ENCODE data around the gene MS4A1. TPM values are rescaled to one million over a fixed set of nuclear protein-coding genes. Genes with fewer than 3 reads are reported as not detected.

The MS4A1 gene
- total RNA-seq, 1 experiment from 2014 or later, result not detected

GRCh38 chr11:60433401-60433800, 22.2 kb upstream of the MS4A1 start:
- H2BK120ac ChIP-seq (ENCODE audit: low read depth, low read length, poor library complexity, severe bottlenecking), result no peak overlapping the region
- H2BK15ac ChIP-seq (ENCODE audit: low read depth, low read length), result no peak overlapping the region
- Mint-ChIP-seq H3K4me3 (no peak overlapping the region), H3K27ac (no peak overlapping the region; a peak in 1 of 7 replicates), H3K9me3 (peaks cover 0 to 4% of the 10 kb centered on the region in 2 experiments; a peak in 1 of 5 replicates), H3K36me3 (ENCODE audit: insufficient read depth in 1 of 3, low read depth in 3 of 3) (peaks cover 0 to 5% (median 0%) of the 10 kb centered on the region in 3 experiments; a peak in 1 of 7 replicates), H3K4me1 (peaks cover 0 to 4% of the 10 kb centered on the region in 2 experiments; a peak in 2 of 4 replicates), H3K27me3 (ENCODE audit: low read depth) (peaks cover 5% of the 10 kb centered on the region)
- no peak overlapping the region for H2BK5ac ChIP-seq (ENCODE audit: insufficient read length, low read length)
- no peak overlapping the region for H3K18ac ChIP-seq (ENCODE audit: insufficient read length, low read depth, low read length)
- H4K5ac ChIP-seq (ENCODE audit: insufficient read length, low read depth, low read length), result no peak overlapping the region
- H3K9me3 ChIP-seq (ENCODE audit: control insufficient read depth, low read depth, low read length), result no peaks in the 10 kb centered on the region
- no peak overlapping the region for H3K4ac ChIP-seq (ENCODE audit: low read depth, low read length)
- H3K4me1 ChIP-seq (ENCODE audit: insufficient read depth, low read length), result no peaks in the 10 kb centered on the region
- TF ChIP-seq, protein P1, sequence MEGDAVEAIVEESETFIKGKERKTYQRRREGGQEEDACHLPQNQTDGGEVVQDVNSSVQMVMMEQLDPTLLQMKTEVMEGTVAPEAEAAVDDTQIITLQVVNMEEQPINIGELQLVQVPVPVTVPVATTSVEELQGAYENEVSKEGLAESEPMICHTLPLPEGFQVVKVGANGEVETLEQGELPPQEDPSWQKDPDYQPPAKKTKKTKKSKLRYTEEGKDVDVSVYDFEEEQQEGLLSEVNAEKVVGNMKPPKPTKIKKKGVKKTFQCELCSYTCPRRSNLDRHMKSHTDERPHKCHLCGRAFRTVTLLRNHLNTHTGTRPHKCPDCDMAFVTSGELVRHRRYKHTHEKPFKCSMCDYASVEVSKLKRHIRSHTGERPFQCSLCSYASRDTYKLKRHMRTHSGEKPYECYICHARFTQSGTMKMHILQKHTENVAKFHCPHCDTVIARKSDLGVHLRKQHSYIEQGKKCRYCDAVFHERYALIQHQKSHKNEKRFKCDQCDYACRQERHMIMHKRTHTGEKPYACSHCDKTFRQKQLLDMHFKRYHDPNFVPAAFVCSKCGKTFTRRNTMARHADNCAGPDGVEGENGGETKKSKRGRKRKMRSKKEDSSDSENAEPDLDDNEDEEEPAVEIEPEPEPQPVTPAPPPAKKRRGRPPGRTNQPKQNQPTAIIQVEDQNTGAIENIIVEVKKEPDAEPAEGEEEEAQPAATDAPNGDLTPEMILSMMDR (conservative IDR thresholded peaks at IDR 0.05), result no peak
- H4K20me1 ChIP-seq (ENCODE audit: control insufficient read depth, insufficient read depth, insufficient read length), result no peaks in the 10 kb centered on the region
- H3K23ac ChIP-seq (ENCODE audit: insufficient read length, low read depth, low read length), result no peak overlapping the region
- H2BK20ac ChIP-seq (ENCODE audit: low read depth, low read length, poor library complexity, severe bottlenecking), result no peak overlapping the region
- no peaks in the 10 kb centered on the region for H3K23me2 ChIP-seq (ENCODE audit: insufficient read length, low read depth, low read length, poor library complexity, severe bottlenecking)
- H3K56ac ChIP-seq (ENCODE audit: insufficient read length, low read depth, low read length), result no peak overlapping the region
- no peak overlapping the region for H3K27ac ChIP-seq (ENCODE audit: insufficient read length, low read depth, low read length)
- no peaks in the 10 kb centered on the region for H3K79me2 ChIP-seq (ENCODE audit: insufficient read depth, low read length)
- H4K8ac ChIP-seq (replicated peaks; ENCODE audit: insufficient read length, low read depth, low read length), result no peak overlapping the region
- no peak overlapping the region for H2AK5ac ChIP-seq (ENCODE audit: insufficient read length, low read length)
- no CpG with 5 or more reads among the region's 4 CpGs for WGBS (ENCODE audit: extremely low coverage, insufficient read length, low lambda C conversion rate)
- H3K27me3 ChIP-seq (ENCODE audit: insufficient read depth, low read length), result no peaks in the 10 kb centered on the region
- H2AFZ ChIP-seq (ENCODE audit: low read length), result no peak overlapping the region
- H2BK12ac ChIP-seq (ENCODE audit: insufficient read length, low read depth, low read length), result no peak overlapping the region
- H3T11ph ChIP-seq (ENCODE audit: low read length), result no peak overlapping the region
- no peak overlapping the region for H4K91ac ChIP-seq (ENCODE audit: insufficient read length, low read depth, low read length)
- no peak overlapping the region for H3K9ac ChIP-seq (ENCODE audit: extremely low read depth, insufficient read length, low read length)
- H3K4me2 ChIP-seq (ENCODE audit: insufficient read depth, insufficient read length, low read length), result no peak overlapping the region
- DNase-seq, result no peak
- H3K14ac ChIP-seq (ENCODE audit: insufficient read depth, low read length), result no peak overlapping the region
- no peaks in the 10 kb centered on the region for H3K79me1 ChIP-seq (ENCODE audit: insufficient read depth, low read depth, low read length, poor library complexity, severe bottlenecking)

Measured in H9 (cell line).